Testis (tissue), 3 donors: ENCODE results near the gene PSMA7. TPM values are rescaled to one million over a fixed set of nuclear protein-coding genes. Genes with fewer than 3 reads are reported as not detected.

ENCODE experiments used
- DNase-seq: peaks from one replicate; pipeline ENCODE4 v3.0.0-alpha.2; 2019
- H3K27ac ChIP-seq, 2 donors: fragments of 200-600 bp; sonication (generic); one replicate each; pipeline ENCODE4 v1.5.1; 2019
- H3K27me3 ChIP-seq: fragments of 200-600 bp; sonication (generic); one replicate; pipeline ENCODE4 v1.5.1; 2019
- H3K36me3 ChIP-seq: fragments of 200-600 bp; sonication (generic); one replicate; pipeline ENCODE4 v1.5.1; 2017; ENCODE audit warnings: low read depth; ENCODE audit errors: missing control alignments
- H3K4me1 ChIP-seq: fragments of 200-600 bp; sonication (generic); one replicate; pipeline ENCODE4 v1.5.1; 2019
- H3K4me3 ChIP-seq, 2 donors: fragments of 200-600 bp; sonication (generic); one replicate each; pipeline ENCODE4 v1.5.1; 2017 to 2019
- H3K9me3 ChIP-seq: fragments of 200-600 bp; sonication (generic); one replicate; pipeline ENCODE4 v1.5.1; 2017
- CTCF ChIP-seq, 3 experiments: fragments of 450-650 bp in 2 of 3; fragments of 200-600 bp in 1 of 3; sonication (generic) in 1 of 3; IDR thresholded peaks; one replicate each; pipeline ENCODE4 v1.5.1; 2016 to 2019; ENCODE audit warnings: antibody characterized with exemption in 3 of 3, mild to moderate bottlenecking in 2 of 3, moderate library complexity in 1 of 3
- POLR2A ChIP-seq: fragments of 450-650 bp; IDR thresholded peaks from one replicate; pipeline ENCODE4 v1.6.1; 2017; ENCODE audit warnings: antibody characterized with exemption, mild to moderate bottlenecking, moderate library complexity
- WGBS, 2 donors: methylation state at CpG; one replicate each; pipeline ENCODE4 v1.1.5; 2018; 5-methylcytosine and 5-hydroxymethylcytosine counted together
- intact Hi-C: fragments of 100-400 bp; cut with DNase I; formaldehyde crosslinking; loops from one replicate; pipeline ENCODE4 v1.15.1; 2023; ENCODE audit warnings: low total_unique reads
- polyA plus RNA-seq: library from polyadenylated mRNA; stranded (reverse); fragments of 350-450 nt; fragmentation: Illumina TruSeq; extraction: RNeasy Lipid Tissue Mini Kit (QIAGEN cat#74804); gene quantifications from one replicate; pipeline ENCODE4 v1.2.3, GENCODE V29; 2014; ENCODE audit warnings: low read depth, low replicate concordance; ENCODE audit not compliant: insufficient read depth
- total RNA-seq, 2 donors: library from RNA; depleted of rRNA; stranded (reverse); fragments of >200 nt; gene quantifications; one replicate each; pipeline ENCODE4 v1.2.3, GENCODE V29; 2016

Gene PSMA7
- total and polyA plus RNA-seq, 3 donors from 2014 or later = 124 to 203 (median 146) TPM

- intact Hi-C loops = no loop called here
- no peaks in the 10 kb centered on the region for H3K27me3 ChIP-seq
- TF ChIP-seq POLR2A (no peak), CTCF (IDR thresholded peaks at IDR 0.05) (no peak)
Measured at GRCh38 chr20:62114894-62115293, 28.3 kb downstream of the PSMA7 start.

GRCh38 chr20:62112368-62112767, 30.8 kb downstream of the PSMA7 start:
- DNase-seq = no peak
- TF ChIP-seq POLR2A (no peak), CTCF (IDR thresholded peaks at IDR 0.05) (no peak)
- no peaks in the 10 kb centered on the region for H3K36me3 ChIP-seq
- no peaks in the 10 kb centered on the region for H3K27me3 ChIP-seq
- H3K4me1 ChIP-seq = no peaks in the 10 kb centered on the region
- no peak overlapping the region for H3K4me3 ChIP-seq
- 93 to 96% methylated on average over 2 to 6 of the region's 6 CpGs for WGBS, 2 donors
- no peak overlapping the region for H3K27ac ChIP-seq
- intact Hi-C loops = no loop called here
- no peaks in the 10 kb centered on the region for H3K9me3 ChIP-seq

More at GRCh38 chr20:62114894-62115293, 28.3 kb downstream of the PSMA7 start:
- Histone ChIP-seq H3K4me1 (peaks cover 4% of the 10 kb centered on the region), H3K9me3 (no peaks in the 10 kb centered on the region), H3K27ac (no peak overlapping the region), H3K4me3 (no peak overlapping the region), H3K36me3 (no peaks in the 10 kb centered on the region)
- 65 to 69% methylated on average over 8 of the region's 8 CpGs for WGBS, 2 donors
- no peak for DNase-seq

DNA sequence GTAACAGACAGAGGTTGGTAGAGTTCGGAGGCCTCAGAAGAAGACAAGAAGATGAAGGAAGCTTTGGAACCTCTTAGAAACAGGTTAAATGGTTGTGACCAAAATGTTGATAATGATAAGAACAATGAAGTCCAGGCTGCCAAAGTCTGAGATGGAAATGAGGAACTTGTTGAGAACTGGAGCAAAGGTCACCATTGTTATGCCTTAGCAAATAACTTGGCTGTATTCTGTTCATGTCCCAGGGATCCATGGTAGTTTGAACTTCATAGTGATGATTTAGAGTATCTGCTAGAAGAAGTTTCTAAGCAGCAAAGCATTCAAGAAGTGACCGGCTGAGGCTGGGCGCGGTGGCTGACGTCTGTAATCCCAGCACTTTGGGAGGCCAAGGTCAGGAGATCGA, 32.0 kb downstream of the PSMA7 start:
- WGBS, 2 donors = 93 to 94% methylated on average over 6 of the region's 6 CpGs
- DNase-seq = no peak
- Histone ChIP-seq H3K36me3 (no peaks in the 10 kb centered on the region), H3K4me1 (no peaks in the 10 kb centered on the region), H3K27me3 (no peaks in the 10 kb centered on the region), H3K4me3 (no peak overlapping the region), H3K27ac (no peak overlapping the region), H3K9me3 (no peaks in the 10 kb centered on the region)
- TF ChIP-seq POLR2A = no peak
- intact Hi-C loops = no loop called here

DNA sequence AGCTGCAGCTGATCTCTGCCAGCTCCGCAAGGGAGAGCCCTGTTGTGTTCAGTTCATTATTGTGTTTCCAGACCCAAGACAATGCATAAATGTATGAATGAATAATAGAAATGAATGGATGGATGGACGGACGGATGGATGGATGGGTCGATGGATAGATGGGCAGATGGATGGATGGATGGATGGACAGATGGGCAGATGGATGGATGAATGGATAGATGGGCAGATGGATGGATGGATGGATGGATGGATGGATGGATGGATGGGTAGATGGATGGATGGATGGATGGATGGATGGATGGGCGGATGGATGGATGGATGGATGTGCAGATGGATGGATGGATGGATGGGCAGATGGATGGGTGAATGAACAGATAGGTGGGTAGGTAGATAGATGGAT, 37.6 kb downstream of the PSMA7 start:
- WGBS, 2 donors = 87 to 88% methylated on average over 5 of the region's 5 CpGs

DNA sequence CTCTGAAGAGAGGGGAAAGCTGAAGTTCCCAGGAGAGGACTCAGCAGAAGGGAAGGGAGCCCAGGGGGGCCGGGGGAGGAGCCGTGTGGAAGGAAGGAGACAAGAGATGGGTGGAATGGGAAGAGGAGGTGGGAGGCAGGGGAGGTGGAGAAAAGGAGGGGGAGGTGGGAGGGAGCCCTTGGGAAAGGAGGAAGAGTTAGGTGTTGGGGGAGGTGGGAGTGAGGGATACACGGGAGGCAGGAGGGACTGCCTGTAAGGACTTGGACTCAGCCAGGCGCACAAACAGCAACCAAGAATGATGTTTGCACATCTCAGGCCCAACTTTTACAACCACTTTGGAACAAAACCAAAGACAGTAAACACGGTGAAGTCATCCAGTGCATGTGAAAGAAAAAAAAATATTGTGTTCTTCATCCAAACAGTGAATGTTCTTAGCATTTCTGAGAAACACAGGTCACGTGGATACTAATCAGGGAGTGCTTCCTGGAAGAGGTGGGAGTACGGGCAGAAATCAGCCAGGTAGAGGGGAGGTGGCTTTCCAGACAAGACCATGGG, 38.3 kb downstream of the PSMA7 start:
- no peaks in the 10 kb centered on the region for H3K4me1 ChIP-seq
- TF ChIP-seq CTCF (IDR thresholded peaks at IDR 0.05) (no peak), POLR2A (no peak)
- H3K27ac ChIP-seq = no peak overlapping the region
- H3K27me3 ChIP-seq = no peaks in the 10 kb centered on the region
- no peaks in the 10 kb centered on the region for H3K9me3 ChIP-seq
- no peak for DNase-seq
- intact Hi-C loops = no loop called here
- WGBS, 2 donors = 25 to 36% methylated on average over 7 of the region's 7 CpGs
- H3K36me3 ChIP-seq = no peaks in the 10 kb centered on the region
- H3K4me3 ChIP-seq = no peak overlapping the region

More for the DNA sequence above, 37.6 kb downstream of the PSMA7 start:
- Histone ChIP-seq H3K27me3 (no peaks in the 10 kb centered on the region), H3K27ac (no peak overlapping the region), H3K4me1 (no peaks in the 10 kb centered on the region), H3K4me3 (no peak overlapping the region), H3K9me3 (no peaks in the 10 kb centered on the region), H3K36me3 (no peaks in the 10 kb centered on the region)
- intact Hi-C loops = no loop called here
- DNase-seq = no peak
- TF ChIP-seq CTCF (IDR thresholded peaks at IDR 0.05) = no peak
